ENCODE measurements around the gene BICRAL. TPM values are rescaled to one million over a fixed set of nuclear protein-coding genes. Genes with fewer than 3 reads are reported as not detected.
"Not testable (repeated sequence)": the region's sequence is repeated elsewhere in the genome, so short reads cannot be mapped to it uniquely, and the experiment has no call there.

Gene BICRAL
- total and polyA plus RNA-seq, 2 donors (not counting 3 experiments of a cell fraction or from before 2014, with no cell fraction given) = 5.6 to 6.8 TPM

DNA sequence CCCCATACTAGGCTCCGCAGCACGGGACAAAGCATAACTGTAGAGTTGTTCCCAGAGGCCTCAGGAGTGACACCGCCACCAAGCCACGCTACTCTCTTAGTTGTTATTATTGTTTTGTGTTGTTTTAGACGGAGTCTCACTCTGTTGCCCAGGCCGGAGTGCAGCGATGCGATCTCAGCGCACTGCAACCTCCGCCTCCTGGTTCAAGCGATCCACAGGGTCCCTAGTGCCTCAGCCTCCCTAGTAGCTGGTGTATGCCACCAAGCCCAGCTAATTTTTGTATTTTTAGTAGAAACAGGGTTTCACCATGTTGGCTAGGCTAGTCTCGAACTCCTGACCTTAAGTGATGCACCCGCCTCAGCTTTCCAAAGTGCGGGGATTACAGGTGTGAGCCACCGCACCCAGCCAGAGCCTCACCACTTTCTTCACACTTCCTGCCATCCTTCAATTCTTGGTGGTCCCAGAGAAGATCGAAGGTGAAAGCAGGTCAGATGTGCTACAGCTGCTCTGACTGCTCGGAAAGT is 109.4 kb downstream of the BICRAL start:
- Histone ChIP-seq H4K20me1 (replicated peaks; ENCODE audit: control insufficient read depth, extremely low read depth, insufficient read depth, low read length) (no peaks in the 10 kb centered on the region), H3K9me1 (replicated peaks; ENCODE audit: control insufficient read depth, extremely low read depth, insufficient read depth, low read length) (no peaks in the 10 kb centered on the region), H3K79me2 (ENCODE audit: control insufficient read depth, insufficient read depth, low read length) (no peaks in the 10 kb centered on the region), H3K27ac (ENCODE audit: insufficient read depth, low read depth, low read length) (no peak overlapping the region), H3K9ac (replicated peaks; ENCODE audit: extremely low read depth, insufficient read depth, low read length) (peak overlapping the region; percentile 78), H2AFZ (ENCODE audit: low read depth, low read length) (peak overlapping the region; percentile 77), H3K27me3 (ENCODE audit: control insufficient read depth in 2 of 2, insufficient read depth in 2 of 2, low read length in 2 of 2) (no peaks in the 10 kb centered on the region), H3K4me1 (ENCODE audit: control insufficient read depth, extremely low read depth, insufficient read depth, low read length) (peaks cover 4% of the 10 kb centered on the region), H3K9me3 (replicated peaks; ENCODE audit: control insufficient read depth, insufficient read depth, low read length) (no peaks in the 10 kb centered on the region), H3K4me3 (replicated peaks in 1 of 3; ENCODE audit: insufficient read depth in 1 of 3, low read depth in 1 of 3, low read length in 3 of 3) (peak overlapping the region; percentile 26 to 68 (median 62)), H3K4me2 (ENCODE audit: insufficient read depth, low read length) (peak overlapping the region; percentile 22), H3K36me3 (ENCODE audit: control insufficient read depth in 2 of 2, extremely low read depth in 1 of 2, insufficient read depth in 2 of 2, low read length in 2 of 2) (no peaks in the 10 kb centered on the region)
- FAIRE-seq = no peak
- intact Hi-C loops (cut with micrococcal nuclease) (loop anchor here (5.0 kb wide), 1 partner anchor 144 kb away; the partner anchor contains the start of gene TBCC), dilution Hi-C loops (cut with MboI; ENCODE audit: extremely low pct_ligation_motif_present, low sequenced_read_pairs) (no loop called here)
- CTCF ChIA-PET = no interaction called here
- POLR2A ChIA-PET = interaction anchor here (1.2 kb wide), 2 partner anchors 9 to 11 kb away, joined by 5 read pairs; partner anchors contain the start of gene RPL7L1
- no peak for DNase-seq (ENCODE audit: low read depth, low spot score)
- no peak for TF ChIP-seq EZH2 (IDR thresholded peaks at IDR 0.05; ENCODE audit: borderline replicate concordance, low read depth, low read length, severe bottlenecking)
- TF ChIP-seq GATA2 (IDR thresholded peaks at IDR 0.05; ENCODE audit: insufficient read depth, insufficient read length, low read depth, low read length) = no peak
- TF ChIP-seq, protein P1, sequence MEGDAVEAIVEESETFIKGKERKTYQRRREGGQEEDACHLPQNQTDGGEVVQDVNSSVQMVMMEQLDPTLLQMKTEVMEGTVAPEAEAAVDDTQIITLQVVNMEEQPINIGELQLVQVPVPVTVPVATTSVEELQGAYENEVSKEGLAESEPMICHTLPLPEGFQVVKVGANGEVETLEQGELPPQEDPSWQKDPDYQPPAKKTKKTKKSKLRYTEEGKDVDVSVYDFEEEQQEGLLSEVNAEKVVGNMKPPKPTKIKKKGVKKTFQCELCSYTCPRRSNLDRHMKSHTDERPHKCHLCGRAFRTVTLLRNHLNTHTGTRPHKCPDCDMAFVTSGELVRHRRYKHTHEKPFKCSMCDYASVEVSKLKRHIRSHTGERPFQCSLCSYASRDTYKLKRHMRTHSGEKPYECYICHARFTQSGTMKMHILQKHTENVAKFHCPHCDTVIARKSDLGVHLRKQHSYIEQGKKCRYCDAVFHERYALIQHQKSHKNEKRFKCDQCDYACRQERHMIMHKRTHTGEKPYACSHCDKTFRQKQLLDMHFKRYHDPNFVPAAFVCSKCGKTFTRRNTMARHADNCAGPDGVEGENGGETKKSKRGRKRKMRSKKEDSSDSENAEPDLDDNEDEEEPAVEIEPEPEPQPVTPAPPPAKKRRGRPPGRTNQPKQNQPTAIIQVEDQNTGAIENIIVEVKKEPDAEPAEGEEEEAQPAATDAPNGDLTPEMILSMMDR (IDR thresholded peaks at IDR 0.05; ENCODE audit: extremely low read depth in 1 of 2, insufficient read depth in 1 of 2, low read depth in 1 of 2, low read length in 2 of 2) = no peak
- TF ChIP-seq POLR2AphosphoS5 (IDR thresholded peaks at IDR 0.05; ENCODE audit: insufficient read depth, low read depth, low read length) = no peak
- TF ChIP-seq MAX (IDR thresholded peaks at IDR 0.05; ENCODE audit: insufficient read depth, insufficient read length) = no peak
- TF ChIP-seq POLR2A (IDR thresholded peaks at IDR 0.05; ENCODE audit: low read depth, low read length) = no peak
- TF ChIP-seq JUN (IDR thresholded peaks at IDR 0.05; ENCODE audit: borderline replicate concordance, insufficient read depth, insufficient read length, low read depth) = no peak
- TF ChIP-seq MYC (IDR thresholded peaks at IDR 0.05; ENCODE audit: low read depth, low read length) = no peak
- TF ChIP-seq FOS (IDR thresholded peaks at IDR 0.05; ENCODE audit: borderline replicate concordance, insufficient read depth, low read length) = no peak
- BruUV-seq (replicated peaks) = no TSS peak

- not testable (repeated sequence) for BruUV-seq (replicated peaks)
These were observed 112.4 kb downstream of the BICRAL start for GRCh38 chr6:42894041-42894828.

More at GRCh38 chr6:42894041-42894828, 112.4 kb downstream of the BICRAL start:
- POLR2A ChIA-PET; H3K27ac ChIP-seq (ENCODE audit: insufficient read depth, low read depth, low read length); H3K27me3 ChIP-seq (ENCODE audit: control insufficient read depth in 2 of 2, insufficient read depth in 2 of 2, low read length in 2 of 2); H3K4me2 ChIP-seq (ENCODE audit: insufficient read depth, low read length); H3K79me2 ChIP-seq (ENCODE audit: control insufficient read depth, insufficient read depth, low read length); H3K9me1 ChIP-seq (replicated peaks; ENCODE audit: control insufficient read depth, extremely low read depth, insufficient read depth, low read length); H3K4me3 ChIP-seq (replicated peaks in 1 of 3; ENCODE audit: insufficient read depth in 1 of 3, low read depth in 1 of 3, low read length in 3 of 3); H4K20me1 ChIP-seq (replicated peaks; ENCODE audit: control insufficient read depth, extremely low read depth, insufficient read depth, low read length); CTCF ChIA-PET; DNase-seq (ENCODE audit: low read depth, low spot score); H3K36me3 ChIP-seq (ENCODE audit: control insufficient read depth in 2 of 2, extremely low read depth in 1 of 2, insufficient read depth in 2 of 2, low read length in 2 of 2); H2AFZ ChIP-seq (ENCODE audit: low read depth, low read length); H3K9ac ChIP-seq (replicated peaks; ENCODE audit: extremely low read depth, insufficient read depth, low read length); H3K4me1 ChIP-seq (ENCODE audit: control insufficient read depth, extremely low read depth, insufficient read depth, low read length); dilution Hi-C loops (cut with MboI; ENCODE audit: extremely low pct_ligation_motif_present, low sequenced_read_pairs); H3K9me3 ChIP-seq (replicated peaks; ENCODE audit: control insufficient read depth, insufficient read depth, low read length); FAIRE-seq: not testable (repeated sequence)
- intact Hi-C loops (cut with micrococcal nuclease) = loop anchor here (5.0 kb wide), 1 partner anchor 147 kb away; the partner anchor contains the start of gene TBCC

Measured in endothelial cell of umbilical vein (primary cell).